ENCODE results near the gene SSR3. TPM values are rescaled to one million over a fixed set of nuclear protein-coding genes. Genes with fewer than 3 reads are reported as not detected.

The SSR3 gene
- total and polyA plus RNA-seq, 9 donors, result 53.4 to 303 (median 160) TPM

DNA sequence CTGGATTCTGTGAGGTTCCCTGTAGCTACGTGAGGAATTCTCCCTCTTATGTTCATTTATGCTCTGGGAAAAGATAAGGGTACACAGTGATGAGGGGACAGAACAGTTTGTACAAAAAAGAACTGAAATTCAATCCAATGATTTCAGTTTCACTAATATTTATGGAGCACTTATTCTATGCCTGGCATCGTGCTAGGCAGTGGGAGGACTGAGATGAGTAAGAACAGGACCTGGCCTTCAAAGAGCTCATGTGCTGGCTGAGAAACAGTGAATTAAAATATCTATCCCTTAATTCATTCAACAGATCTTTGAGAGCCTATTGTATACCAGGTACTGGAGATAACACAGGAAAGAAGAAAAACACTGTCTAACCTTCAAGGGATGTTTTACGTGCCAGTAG is 22.2 kb downstream of the SSR3 start:
- H3K36me3 ChIP-seq, result no peaks in the 10 kb centered on the region
- peaks cover 2% of the 10 kb centered on the region for H3K4me1 ChIP-seq (ENCODE audit: insufficient read depth)
- no peaks in the 10 kb centered on the region for H3K9me3 ChIP-seq
- H3K27me3 ChIP-seq, result no peaks in the 10 kb centered on the region
- WGBS, 3 donors, result 23 to 40% (median 39%) methylated on average over 3 of the region's 3 CpGs
- no peak for DNase-seq
- TF ChIP-seq POLR2A (IDR thresholded peaks at IDR 0.05) (no peak), EP300 (IDR thresholded peaks at IDR 0.05) (no peak)
- TF ChIP-seq, protein P1, sequence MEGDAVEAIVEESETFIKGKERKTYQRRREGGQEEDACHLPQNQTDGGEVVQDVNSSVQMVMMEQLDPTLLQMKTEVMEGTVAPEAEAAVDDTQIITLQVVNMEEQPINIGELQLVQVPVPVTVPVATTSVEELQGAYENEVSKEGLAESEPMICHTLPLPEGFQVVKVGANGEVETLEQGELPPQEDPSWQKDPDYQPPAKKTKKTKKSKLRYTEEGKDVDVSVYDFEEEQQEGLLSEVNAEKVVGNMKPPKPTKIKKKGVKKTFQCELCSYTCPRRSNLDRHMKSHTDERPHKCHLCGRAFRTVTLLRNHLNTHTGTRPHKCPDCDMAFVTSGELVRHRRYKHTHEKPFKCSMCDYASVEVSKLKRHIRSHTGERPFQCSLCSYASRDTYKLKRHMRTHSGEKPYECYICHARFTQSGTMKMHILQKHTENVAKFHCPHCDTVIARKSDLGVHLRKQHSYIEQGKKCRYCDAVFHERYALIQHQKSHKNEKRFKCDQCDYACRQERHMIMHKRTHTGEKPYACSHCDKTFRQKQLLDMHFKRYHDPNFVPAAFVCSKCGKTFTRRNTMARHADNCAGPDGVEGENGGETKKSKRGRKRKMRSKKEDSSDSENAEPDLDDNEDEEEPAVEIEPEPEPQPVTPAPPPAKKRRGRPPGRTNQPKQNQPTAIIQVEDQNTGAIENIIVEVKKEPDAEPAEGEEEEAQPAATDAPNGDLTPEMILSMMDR (IDR thresholded peaks at IDR 0.05), result no peak
- intact Hi-C loops (cut with DNase I), result loop anchor here in 2 of 4 donors (10.0 kb wide), 2 partner anchors 552 to 602 kb away; no protein-coding TSS in a partner anchor
- no peak overlapping the region for H3K27ac ChIP-seq
- no peak overlapping the region for H3K4me3 ChIP-seq

DNA sequence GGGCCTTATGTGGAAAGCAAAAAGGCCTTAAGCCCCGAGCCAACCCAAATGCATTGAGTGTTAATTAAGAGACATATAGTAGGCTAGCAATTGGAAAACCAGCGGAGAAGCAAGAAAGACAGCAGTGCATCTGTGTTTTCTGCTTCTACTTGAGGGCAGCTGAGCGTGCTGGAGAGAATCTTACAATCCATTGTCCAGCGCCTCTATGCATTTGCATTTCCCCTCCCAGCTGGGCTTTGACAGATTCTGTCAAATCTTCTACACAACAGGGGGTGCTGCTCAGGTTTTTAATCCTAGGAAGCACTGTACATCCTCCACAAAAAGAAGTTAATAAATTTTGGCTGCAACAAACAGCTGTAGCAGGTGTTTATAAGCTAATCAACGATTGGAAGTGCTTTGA is 23.9 kb downstream of the SSR3 start:
- no peak for TF ChIP-seq EP300 (IDR thresholded peaks at IDR 0.05)
- no peak for TF ChIP-seq POLR2A (IDR thresholded peaks at IDR 0.05)
- TF ChIP-seq, protein P1 (IDR thresholded peaks at IDR 0.05), result no peak

DNA sequence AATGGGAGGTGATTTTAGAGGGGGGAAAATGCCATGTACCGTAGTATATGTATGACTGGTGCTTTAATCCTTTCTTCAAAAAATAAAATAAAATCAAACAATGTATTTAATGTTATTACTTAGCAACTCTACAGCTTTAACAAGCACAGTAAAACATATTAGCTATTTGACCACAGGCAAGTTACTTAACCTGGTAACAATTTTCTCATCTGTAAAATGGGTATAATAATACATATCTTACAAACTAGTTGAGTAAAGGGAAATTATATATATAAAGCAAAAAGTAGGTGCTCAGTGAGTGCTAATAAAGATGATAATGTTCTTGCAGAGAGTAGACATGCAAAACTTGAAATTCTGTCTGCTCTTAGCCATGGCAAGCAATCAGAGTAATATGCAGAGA is 27.9 kb downstream of the SSR3 start:
- Histone ChIP-seq H3K4me1 (ENCODE audit: insufficient read depth) (no peaks in the 10 kb centered on the region), H3K36me3 (no peaks in the 10 kb centered on the region), H3K9me3 (no peaks in the 10 kb centered on the region), H3K4me3 (no peak overlapping the region), H3K27me3 (no peaks in the 10 kb centered on the region), H3K27ac (no peak overlapping the region)
- intact Hi-C loops (cut with DNase I), result no loop called here
- no peak for DNase-seq
- WGBS, 3 donors, result 95 to 100% (median 98%) methylated on average over 1 of the region's 1 CpG
- TF ChIP-seq, protein P1 (IDR thresholded peaks at IDR 0.05), result no peak
- TF ChIP-seq EP300 (IDR thresholded peaks at IDR 0.05), result no peak

More for the DNA sequence above, 23.9 kb downstream of the SSR3 start:
- Histone ChIP-seq H3K4me3 (no peak overlapping the region), H3K27ac (no peak overlapping the region), H3K4me1 (ENCODE audit: insufficient read depth) (peaks cover 2% of the 10 kb centered on the region), H3K9me3 (no peaks in the 10 kb centered on the region), H3K36me3 (no peaks in the 10 kb centered on the region), H3K27me3 (no peaks in the 10 kb centered on the region)
- DNase-seq, result no peak
- intact Hi-C loops (cut with DNase I), result loop anchor here in 2 of 4 donors (10.0 kb wide), 2 partner anchors 554 to 604 kb away; no protein-coding TSS in a partner anchor
- 80 to 87% (median 81%) methylated on average over 5 of the region's 5 CpGs for WGBS, 3 donors

DNA sequence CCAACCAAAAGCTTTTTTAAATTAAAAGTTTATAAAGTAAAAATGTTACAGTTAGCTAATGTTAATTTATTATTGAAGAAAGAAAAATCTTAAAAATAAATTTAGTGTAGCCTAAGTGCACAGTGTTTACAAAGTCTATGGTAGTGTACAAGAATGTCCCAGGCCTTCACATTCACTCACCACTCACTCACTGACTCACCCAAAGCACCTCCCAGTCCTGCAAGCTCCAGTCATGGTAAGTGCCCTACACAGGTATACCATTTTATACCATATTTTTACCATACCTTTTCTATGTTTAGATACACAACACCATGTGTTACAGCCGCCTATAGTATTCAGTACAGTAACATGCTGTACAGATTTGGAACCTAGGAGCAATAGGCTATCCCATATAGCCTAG is 29.1 kb downstream of the SSR3 start:
- intact Hi-C loops (cut with DNase I), result no loop called here
- H3K36me3 ChIP-seq, result no peaks in the 10 kb centered on the region
- H3K4me3 ChIP-seq, result no peak overlapping the region
- TF ChIP-seq, protein P1 (IDR thresholded peaks at IDR 0.05), result no peak
- TF ChIP-seq POLR2A (IDR thresholded peaks at IDR 0.05), result no peak
- no peak overlapping the region for H3K27ac ChIP-seq
- H3K27me3 ChIP-seq, result no peaks in the 10 kb centered on the region
- no peak for DNase-seq
- 96 to 100% (median 96%) methylated on average over 1 of the region's 1 CpG for WGBS, 3 donors
- no peaks in the 10 kb centered on the region for H3K9me3 ChIP-seq
- no peaks in the 10 kb centered on the region for H3K4me1 ChIP-seq (ENCODE audit: insufficient read depth)

All from ovary (tissue), 9 donors.